GM18499 (cell line): ENCODE measurements around the gene CFAP97D2.
"Not testable (repeated sequence)": the region's sequence is repeated elsewhere in the genome, so short reads cannot be mapped to it uniquely, and the experiment has no call there.

Source experiments
- ATAC-seq: cut with Tn5 transposase; IDR thresholded peaks from one replicate; pipeline ENCODE4 v1.9.1; 2021; ENCODE audit warnings: moderate number of reproducible peaks; ENCODE audit not compliant: insufficient read depth, unreplicated experiment

CFAP97D2 gene

DNA sequence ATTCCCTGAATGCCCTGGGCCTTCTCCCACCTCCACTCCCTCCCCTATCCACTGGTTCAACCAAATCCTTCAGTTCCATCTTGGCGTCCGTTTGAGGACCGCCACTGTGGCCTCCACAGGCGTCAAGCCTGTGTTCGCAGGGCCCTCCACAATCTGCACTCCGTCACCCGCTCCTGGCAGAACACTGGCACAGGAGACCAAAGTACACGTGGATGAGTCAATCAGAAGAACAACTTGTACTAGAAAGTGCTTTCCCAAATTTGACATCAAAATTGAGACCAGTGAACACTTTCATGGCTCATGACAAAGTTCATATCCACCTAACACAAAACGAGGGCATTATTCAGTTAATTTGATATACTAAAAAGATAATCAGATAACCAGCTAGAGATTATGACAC, 49.1 kb downstream of the CFAP97D2 start:
- no peak for ATAC-seq

DNA sequence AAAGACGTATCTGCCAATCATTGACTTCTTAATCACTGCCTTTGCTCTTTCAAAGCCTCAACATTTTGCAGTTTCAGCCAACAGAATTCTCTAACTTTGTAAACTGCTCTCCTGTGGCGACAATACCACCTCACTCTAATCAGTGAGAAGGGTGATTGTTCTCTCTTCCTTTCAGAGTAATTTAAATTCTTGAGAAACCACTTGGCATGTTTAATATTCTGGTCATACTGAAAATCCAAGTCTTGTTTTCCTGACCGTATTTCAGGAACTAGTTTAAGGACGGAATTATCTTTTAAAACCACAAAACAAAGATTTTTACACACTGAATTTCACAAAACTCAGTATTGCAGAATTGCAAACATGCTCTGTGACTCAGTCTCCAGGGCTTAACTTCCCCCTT, 50.4 kb downstream of the CFAP97D2 start:
- ATAC-seq, result no peak

DNA sequence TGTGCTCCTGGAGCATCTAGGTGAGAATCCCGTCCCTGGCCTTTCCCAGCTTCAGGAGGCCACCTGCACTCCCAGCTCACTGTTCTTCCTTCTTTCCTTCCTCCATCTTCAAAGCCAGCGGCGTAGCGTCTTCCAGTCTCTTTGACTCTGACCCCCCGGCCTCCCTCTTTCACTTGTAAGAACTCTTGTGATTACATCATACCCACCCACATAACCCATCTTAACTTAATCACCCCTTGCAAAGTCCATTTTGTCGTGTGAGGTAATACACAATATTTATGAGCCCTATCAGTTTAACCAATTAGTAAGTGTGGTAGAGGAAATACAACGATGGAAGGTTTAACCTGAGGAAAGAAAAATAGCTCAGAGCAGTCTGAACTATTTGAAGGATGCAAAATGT, 51.1 kb downstream of the CFAP97D2 start:
- ATAC-seq, result no peak

DNA sequence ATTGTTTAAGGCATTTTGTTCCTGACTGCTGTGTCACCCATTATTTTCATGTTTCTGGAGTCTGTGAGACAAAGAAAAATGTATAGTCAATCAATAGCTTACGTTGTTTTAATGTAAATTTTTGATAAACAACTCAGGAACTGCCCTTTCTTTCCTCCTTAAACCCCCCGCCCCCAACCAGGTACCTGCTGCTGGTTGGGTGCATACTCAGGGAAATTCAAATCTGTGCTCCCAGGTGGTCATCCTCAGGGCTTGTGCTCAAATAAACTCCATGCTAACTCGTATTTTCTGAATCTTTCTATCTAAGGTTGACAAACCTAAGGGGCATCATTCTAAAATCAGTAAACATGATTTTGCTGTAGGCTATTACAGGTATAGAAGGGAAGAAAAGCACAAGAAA, 51.5 kb downstream of the CFAP97D2 start:
- ATAC-seq, result no peak

DNA sequence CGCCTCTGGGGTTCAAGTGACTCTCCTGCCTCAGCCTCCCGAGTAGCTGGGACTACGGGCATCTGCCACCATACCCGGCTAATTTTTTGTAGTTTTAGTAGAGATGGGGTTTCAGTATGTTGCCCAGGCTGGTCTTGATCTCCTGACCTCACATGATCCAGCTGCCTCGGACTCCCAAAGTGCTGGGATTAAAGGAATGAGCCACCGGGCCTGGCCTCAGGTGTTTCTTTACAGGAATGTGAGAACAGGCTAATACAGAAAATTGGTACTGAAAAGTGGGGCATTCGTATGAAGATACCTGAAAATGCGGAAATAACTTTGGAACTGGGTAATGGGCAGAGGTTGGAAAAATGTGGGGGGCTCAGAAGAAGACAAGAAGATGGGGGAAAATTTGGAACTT, 52.8 kb downstream of the CFAP97D2 start:
- no peak for ATAC-seq

DNA sequence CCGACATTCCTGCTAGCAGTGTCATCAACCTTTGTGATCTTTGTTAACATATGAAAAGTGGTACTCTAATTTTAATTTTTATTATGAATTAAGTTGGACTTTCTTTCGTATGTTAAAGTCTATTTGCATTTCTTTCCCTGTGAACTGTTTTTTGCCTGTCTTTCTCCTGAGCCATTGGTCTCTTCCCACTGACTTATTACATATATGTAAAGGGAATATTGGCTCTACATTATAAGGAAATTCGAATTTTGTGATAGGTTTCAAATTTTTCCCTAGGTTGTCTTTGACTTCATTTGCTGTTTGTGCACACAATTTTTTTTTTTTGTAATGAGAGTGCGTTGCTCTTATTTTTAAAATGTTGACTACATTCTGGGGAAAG, 55.2 kb downstream of the CFAP97D2 start:
- no peak for ATAC-seq

DNA sequence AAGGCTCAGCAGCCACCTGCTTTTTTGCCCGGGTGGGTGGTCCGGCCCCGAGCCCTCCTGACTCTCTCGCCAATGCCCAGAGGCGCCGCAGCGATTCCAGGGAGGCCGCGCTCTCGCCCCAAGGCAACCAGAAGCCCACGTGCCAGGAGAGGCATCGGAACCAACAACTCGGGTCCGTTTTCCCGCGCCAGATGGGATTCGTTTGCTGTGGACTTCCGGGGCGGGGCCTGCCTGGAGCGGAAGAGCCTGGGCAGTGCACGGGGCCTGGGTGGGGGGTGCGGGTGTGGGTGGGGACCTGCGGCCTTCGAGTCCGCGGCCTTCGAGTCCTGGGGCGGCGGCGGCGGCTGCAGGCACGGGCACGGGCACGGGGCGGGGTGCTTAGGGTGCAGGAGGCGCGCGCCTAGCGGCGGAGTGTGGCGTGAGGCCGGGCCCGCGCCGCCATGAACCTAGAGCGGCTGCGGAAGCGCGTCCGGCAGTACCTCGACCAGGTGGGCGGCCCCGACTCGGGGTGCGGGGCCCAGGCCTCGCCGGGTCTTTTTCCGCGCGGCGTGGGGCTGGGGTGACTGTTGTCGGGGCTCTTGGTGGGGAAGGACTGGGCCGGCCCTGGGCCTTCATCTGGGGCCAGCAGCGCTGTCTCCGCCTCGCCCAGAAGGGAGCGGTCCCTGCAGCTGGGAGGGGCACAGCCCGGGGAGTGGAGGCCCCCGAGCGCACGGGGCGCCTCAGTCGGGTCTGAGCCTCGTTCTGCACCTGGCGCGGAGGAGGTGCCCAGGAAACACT, 55.8 kb downstream of the CFAP97D2 start, which contains the start of gene CDC16:
TSS of gene CDC16 (plus strand) at position 253 of the 777 bp plus-strand sequence. CDS start at position 441, 188 bp downstream.
- ATAC-seq, result no peak

DNA sequence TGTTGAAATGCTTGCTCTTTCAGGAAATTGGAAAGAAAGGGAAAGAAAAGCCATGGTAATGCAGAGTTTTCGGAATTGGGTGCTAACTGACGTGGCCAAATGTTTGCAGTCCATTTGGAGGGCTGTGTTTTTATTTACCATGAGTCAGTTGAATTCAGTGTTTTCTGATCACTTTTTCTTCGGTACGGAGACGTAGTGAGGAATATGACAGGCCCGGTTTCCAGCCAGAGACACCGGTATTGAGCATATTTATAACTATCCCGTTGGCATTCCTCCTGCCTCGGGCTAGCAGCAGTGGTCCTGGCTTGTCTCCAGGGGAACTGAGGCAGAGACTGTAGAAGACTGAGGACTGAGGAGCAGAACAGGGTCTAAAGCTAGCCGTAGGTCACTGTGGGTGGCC, 56.6 kb downstream of the CFAP97D2 start:
- no peak for ATAC-seq

DNA sequence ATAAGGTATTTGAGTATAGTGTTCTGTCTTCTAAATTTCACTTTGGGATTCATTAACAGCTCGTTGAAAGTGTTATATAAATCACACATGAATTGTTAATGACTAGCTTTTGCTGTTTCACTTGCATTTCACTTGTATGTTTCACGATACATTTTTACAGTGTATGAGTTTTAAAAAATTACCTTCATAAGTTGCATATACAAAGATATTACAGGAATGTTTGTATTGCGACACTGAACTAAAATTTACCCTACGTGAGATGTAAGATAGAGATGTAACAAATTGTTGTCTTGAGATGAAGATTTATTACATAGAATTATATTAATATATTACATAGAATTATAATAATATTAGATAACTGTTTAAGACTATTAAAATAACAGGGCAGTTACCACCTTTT, 57.2 kb downstream of the CFAP97D2 start:
- ATAC-seq, result no peak

DNA sequence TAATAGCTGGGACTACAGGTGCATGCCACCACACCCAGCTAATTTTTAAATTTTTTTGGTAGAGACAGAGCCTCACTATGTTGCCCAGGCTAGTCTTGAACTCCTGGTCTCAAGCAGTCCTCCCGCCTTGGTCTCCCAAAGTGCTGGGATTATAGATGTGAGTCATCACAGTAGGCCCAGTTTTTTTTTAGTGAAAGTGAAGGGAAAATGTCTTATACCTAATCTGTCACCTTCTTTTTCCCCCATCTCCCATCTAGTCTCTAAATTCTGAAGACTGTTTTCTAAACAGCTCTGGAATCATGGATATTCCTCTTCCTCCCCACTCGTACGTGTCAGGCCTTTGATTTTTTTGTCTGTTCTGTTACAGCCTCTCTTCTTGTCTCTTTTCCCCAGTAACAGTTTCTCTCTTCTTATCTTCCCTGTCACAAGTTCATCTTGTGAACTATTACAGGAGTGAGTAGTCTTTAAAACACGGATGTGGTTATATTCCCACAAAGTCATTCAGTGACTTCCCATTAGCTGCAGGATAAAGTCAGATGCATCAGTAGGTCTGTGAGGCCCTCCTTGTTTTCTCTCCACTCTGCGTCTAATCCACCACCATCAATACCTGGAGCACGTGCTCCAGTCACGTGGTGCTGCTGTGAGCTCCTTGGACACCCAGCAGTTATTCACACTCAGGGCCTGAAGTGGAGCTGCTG, 58.5 kb downstream of the CFAP97D2 start:
- ATAC-seq, result no peak

DNA sequence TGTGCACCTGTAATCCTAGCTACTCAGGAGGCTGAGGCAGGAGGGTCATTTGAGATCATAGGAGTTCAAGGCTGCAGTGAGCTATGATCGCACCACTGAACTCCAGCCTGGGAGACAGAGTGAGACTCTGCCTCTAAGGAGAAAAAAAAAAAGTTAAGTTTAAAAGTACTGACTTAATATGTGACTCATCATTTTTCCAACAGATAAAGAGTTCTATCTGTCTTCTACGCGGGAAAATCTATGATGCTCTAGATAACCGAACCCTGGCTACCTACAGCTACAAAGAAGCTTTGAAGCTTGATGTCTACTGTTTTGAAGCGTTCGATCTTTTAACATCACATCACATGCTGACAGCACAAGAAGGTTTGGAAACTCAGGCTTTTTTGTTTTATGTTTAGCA, 62.9 kb downstream of the CFAP97D2 start:
- ATAC-seq, result no peak

DNA sequence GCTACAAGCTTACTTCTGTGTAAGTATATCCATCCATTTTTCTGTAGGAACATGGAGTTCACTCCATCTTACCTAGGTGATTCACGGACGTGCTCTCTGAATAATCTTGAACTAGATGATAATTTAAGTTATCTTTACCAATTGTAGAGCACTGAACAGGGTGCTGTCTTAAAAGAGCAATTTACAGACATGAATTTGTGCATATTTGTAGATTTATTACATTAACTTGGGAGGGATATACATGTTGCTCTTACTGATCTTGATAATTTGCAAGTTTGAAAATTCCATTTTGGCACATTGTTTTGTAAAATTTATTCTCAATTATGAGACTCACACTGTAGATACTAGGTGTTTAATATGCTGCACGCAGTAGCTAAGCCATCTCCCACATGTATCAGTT, 64.9 kb downstream of the CFAP97D2 start:
- no peak for ATAC-seq

DNA sequence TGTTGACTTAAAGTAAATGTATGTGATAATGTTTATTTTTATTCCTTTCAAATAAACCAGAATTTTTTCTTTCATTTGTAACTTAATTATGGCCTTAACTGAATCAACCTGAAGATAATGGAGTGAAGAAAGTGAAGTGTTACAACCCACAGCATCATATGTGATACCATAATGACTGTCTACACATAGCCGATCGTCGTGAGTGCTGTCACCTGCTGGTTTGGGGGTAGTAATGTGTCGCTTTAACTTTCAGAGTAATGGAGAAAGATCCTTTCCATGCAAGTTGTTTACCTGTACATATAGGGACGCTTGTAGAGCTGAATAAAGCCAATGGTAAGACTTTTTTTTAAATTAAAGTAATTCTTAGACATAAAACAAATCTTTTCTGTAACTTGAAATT, 65.6 kb downstream of the CFAP97D2 start:
- ATAC-seq, result no peak

DNA sequence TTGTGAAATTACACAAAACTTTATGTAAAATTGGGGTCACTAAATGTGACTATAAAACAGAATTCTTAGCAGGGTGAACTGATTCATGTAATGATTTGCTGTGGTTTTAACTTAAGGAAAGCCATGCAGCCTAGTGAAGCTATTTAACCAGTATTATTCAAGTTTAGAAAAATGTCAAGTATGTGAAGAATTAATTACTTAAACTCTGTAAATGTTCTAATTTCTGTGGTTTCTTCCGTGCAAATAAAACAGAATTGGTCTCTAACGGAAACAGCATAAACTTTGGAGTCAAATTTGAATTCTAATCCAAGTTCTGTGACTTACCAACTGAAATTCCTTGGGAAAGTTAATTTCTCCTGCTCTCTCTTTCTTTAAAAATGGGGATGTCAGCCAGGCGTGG, 69.0 kb downstream of the CFAP97D2 start:
- no peak for ATAC-seq

DNA sequence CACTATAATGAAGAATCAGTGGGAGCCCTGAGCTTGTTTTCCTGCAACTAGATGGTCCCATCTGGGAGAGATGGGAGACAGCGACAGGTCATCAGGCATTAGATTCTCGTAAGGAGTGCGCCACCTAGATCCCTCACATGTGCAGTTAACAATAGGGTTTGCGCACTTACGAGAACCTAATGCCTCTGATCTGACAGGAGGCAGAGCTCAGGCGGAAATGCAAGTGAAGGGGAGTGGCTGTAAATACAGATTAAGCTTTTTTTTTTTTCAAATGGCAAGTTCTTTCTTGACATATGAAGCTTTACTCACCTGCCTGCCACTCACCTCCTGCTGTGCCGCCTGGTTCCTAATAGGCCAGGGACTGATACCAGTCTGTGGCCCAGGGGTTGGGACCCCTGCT, 70.0 kb downstream of the CFAP97D2 start:
- ATAC-seq, result no peak

DNA sequence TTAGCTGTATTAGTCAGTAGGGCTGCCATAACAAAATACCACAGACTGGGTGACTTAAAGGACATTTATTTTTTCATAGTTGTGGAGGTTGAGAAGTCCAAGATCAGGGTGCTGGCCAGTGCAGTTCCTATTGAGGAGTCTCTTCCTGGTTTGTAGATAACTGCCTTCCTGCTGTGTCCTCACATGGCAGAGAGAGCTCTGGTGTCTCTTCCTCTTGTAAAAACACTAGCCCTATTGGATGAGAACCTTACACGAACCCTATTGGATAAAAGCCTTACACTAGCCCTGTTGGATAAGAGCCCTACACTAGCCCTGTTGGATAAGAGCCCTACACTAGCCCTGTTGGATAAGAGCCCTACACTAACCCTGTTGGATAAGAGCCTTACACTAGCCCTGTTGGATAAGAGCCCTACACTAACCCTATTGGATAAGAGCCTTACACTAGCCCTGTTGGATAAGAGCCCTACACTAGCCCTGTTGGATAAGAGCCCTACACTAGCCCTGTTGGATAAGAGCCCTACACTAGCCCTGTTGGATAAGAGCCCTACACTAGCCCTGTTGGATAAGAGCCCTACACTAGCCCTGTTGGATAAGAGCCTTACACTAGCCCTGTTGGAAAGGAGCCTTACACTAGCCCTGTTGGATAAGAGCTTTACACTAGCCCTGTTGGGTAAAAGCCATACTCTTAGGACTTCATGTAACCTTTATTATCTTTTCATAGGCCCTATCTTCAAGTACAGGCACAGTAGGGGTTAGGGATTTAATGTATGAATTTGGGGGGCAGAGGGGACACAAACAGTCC, 72.8 kb downstream of the CFAP97D2 start:
- ATAC-seq, result not testable (repeated sequence)

DNA sequence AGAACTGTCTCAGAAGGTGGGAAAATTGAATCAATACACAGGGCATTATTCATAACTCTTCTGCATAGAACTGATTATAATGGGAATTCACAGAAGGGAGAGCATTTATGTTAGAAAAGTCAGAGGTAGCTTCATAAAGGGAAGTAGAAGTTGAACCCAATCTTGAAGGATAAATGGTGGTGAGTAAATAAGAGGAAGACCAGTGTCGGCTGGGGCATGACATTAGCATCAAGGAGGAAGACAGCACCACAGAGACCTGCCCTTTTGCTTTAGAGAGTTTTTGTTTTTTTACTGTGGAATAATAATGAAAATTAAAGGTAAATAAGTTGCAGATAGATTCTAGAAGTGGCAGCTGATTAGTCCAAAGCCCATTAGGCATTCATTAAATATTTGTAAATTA, 77.5 kb downstream of the CFAP97D2 start:
- no peak for ATAC-seq

DNA sequence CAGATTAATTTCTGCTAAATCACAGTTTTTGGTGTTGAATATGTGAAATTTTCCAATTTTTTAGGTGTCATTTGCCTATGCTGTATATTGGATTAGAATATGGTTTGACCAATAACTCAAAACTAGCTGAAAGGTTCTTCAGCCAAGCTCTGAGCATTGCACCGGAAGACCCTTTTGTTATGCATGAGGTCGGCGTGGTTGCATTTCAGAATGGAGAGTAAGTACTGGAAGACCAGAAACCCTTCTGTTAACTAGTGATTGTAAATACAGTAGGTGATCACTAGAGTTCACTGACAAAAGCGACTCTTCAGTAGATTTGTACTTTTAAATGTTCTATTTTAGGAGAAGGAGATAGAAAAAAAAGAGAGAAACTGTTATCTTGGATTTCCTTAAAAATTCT, 78.0 kb downstream of the CFAP97D2 start:
- ATAC-seq, result no peak

DNA sequence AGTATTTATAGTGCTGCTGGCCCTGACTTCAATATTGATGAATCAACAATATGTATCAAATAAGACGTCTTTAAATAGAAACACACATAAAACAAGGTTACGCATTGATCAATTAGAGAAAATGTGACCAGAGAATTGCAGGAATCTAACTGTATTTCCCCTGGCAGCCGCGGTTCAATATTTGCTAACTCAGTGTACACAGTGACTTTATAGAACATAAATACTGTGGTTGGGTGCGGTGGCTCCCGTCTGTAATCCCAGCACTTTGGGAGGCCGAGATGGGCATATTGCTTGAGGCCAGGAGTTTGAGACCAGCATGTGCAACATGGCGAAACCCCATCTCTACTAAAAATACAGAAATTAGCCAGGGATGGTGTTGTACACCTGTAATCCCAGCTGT, 79.5 kb downstream of the CFAP97D2 start:
- no peak for ATAC-seq

DNA sequence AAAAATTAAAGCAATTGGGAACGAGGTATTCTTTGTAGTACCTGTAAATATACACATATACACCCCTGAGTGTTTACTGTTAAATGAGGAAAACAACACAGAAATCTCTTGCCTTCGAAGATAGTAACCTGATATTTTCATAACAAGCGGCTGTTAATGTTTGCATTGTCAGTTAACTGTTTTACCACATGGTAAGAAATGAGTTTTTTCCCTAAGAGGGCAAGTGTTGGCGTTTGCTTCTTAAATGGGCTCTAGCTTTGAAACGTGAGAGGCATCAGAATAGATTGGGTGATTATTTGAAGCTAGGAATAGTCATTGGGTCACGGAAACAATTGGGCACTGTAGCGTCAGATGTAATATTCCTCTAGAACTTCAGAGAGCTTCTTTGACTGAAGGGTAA, 80.3 kb downstream of the CFAP97D2 start:
- ATAC-seq, result no peak

DNA sequence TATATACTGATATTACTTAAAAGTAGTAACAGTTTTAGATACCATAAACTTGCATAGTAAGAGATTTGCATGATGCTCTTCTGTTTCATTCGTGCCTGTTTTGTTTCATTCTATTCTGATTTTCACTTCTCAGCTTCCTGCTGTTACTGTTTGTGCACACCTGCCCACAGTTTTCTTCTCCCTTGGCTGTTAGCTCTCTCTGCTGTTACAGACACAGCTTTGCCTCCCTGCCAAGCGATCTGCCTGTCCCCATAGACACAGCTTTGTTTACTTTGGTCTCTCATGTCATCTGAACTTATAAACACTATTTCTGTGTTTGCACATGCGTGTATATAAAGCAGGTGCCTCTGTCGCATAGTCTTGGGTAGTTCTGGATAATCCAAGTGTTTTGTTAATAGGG, 80.9 kb downstream of the CFAP97D2 start:
- no peak for ATAC-seq
